A375 (cell line): Measurements from ENCODE around the gene GALNT17. TPM values are rescaled to one million over a fixed set of nuclear protein-coding genes. Genes with fewer than 3 reads are reported as not detected.

Source experiments
- small RNA-seq: library from RNA; depleted of rRNA; stranded (forward); fragments of <200 nt; gene quantifications from one replicate; pipeline ENCODE3, GENCODE V24; 2014
- total RNA-seq: library from RNA; depleted of rRNA; stranded (reverse); fragments of >200 nt; shearing (Covaris generic); gene quantifications from 2 replicates; pipeline ENCODE4 v1.2.3, GENCODE V29; 2014; rRNA removed

The GALNT17 gene
- total RNA-seq, result 0.08 TPM in 1 of 2 replicates, not detected in the other

GRCh38 chr7:71132127-71132376 is at the start of gene GALNT17:
GALNT17 (plus strand) TSS chr7:71132144.

Small RNA genes lying within 50 kb of the gene (small RNA-seq; reads per million reads assigned to genes)
- gene MIR3914-1, result not detected
- not detected for gene RN7SKP75
